IPS DF 6.9 (cell line): Measurements from ENCODE around the gene CUBN.
"Not testable (repeated sequence)": the region's sequence is repeated elsewhere in the genome, so short reads cannot be mapped to it uniquely, and the experiment has no call there.

Experiments
- DNase-seq: peaks from one replicate; pipeline ENCODE4 v3.0.0-alpha.2; 2013; ENCODE audit warnings: low read depth, low spot score
- H3K27ac ChIP-seq: one replicate; pipeline ENCODE4 v1.5.1; 2013; ENCODE audit warnings: low read length, control low read depth
- H3K27me3 ChIP-seq: 2 replicates; pipeline ENCODE4 v1.6.1; 2013; ENCODE audit warnings: mild to moderate bottlenecking, low read length; ENCODE audit not compliant: control insufficient read depth, insufficient read depth
- H3K36me3 ChIP-seq: 2 replicates; pipeline ENCODE4 v1.6.1; 2013; ENCODE audit warnings: low read length; ENCODE audit not compliant: control insufficient read depth, insufficient read depth
- H3K4me1 ChIP-seq: 2 replicates; pipeline ENCODE4 v1.6.1; 2013; ENCODE audit warnings: low read length; ENCODE audit not compliant: control insufficient read depth, insufficient read depth
- H3K4me3 ChIP-seq: 2 replicates; pipeline ENCODE4 v1.5.1; 2013; ENCODE audit warnings: mild to moderate bottlenecking, low read length
- H3K9me3 ChIP-seq: 2 replicates; pipeline ENCODE4 v1.6.1; 2013; ENCODE audit warnings: low read length, inconsistent platforms; ENCODE audit not compliant: control insufficient read depth, insufficient read depth
- WGBS: extraction: QIAGEN DNeasy Blood & Tissue Kit; methylation state at CpG from one replicate; pipeline ENCODE4 v1.1.7; 2013; ENCODE audit warnings: mixed read lengths, missing lambda C conversion rate; ENCODE audit not compliant: insufficient read length, insufficient coverage; 5-methylcytosine and 5-hydroxymethylcytosine counted together

The CUBN gene

GRCh38 chr10:17013131-17013983 lies 116.3 kb downstream of the CUBN start:
- H3K27ac ChIP-seq, H3K27me3 ChIP-seq, H3K4me1 ChIP-seq, H3K9me3 ChIP-seq, DNase-seq, H3K36me3 ChIP-seq, H3K4me3 ChIP-seq: not testable (repeated sequence)
- WGBS = no CpG with 5 or more reads among the region's 2 CpGs

GRCh38 chr10:17012731-17013130 lies 116.9 kb downstream of the CUBN start:
- not testable (repeated sequence) for H3K27me3 ChIP-seq, H3K9me3 ChIP-seq, H3K27ac ChIP-seq, H3K4me1 ChIP-seq, H3K4me3 ChIP-seq, H3K36me3 ChIP-seq, DNase-seq

- no peak overlapping the region for H3K27ac ChIP-seq
- no peak for DNase-seq
- H3K4me1 ChIP-seq = no peaks in the 10 kb centered on the region
- H3K4me3 ChIP-seq = no peak overlapping the region
- no CpG with 5 or more reads among the region's 2 CpGs for WGBS
- no peaks in the 10 kb centered on the region for H3K27me3 ChIP-seq
- H3K36me3 ChIP-seq = no peaks in the 10 kb centered on the region
- no peaks in the 10 kb centered on the region for H3K9me3 ChIP-seq
These were observed 119.1 kb downstream of the CUBN start for GRCh38 chr10:17010363-17011145.

- H3K4me3 ChIP-seq = no peak overlapping the region
- no peaks in the 10 kb centered on the region for H3K4me1 ChIP-seq
- no CpG with 5 or more reads among the region's 3 CpGs for WGBS
- H3K36me3 ChIP-seq = no peaks in the 10 kb centered on the region
- no peaks in the 10 kb centered on the region for H3K27me3 ChIP-seq
- DNase-seq = no peak
- no peaks in the 10 kb centered on the region for H3K9me3 ChIP-seq
- H3K27ac ChIP-seq = no peak overlapping the region
These were observed 120.4 kb downstream of the CUBN start for GRCh38 chr10:17009212-17009700.

GRCh38 chr10:17007418-17007770 lies 122.2 kb downstream of the CUBN start:
- H3K9me3 ChIP-seq = no peaks in the 10 kb centered on the region
- H3K27ac ChIP-seq = no peak overlapping the region
- no peak overlapping the region for H3K4me3 ChIP-seq
- no peaks in the 10 kb centered on the region for H3K27me3 ChIP-seq
- H3K36me3 ChIP-seq = no peaks in the 10 kb centered on the region
- DNase-seq = no peak
- no CpG with 5 or more reads among the region's 8 CpGs for WGBS
- H3K4me1 ChIP-seq = no peaks in the 10 kb centered on the region

- Histone ChIP-seq H3K9me3 (no peaks in the 10 kb centered on the region), H3K27ac (no peak overlapping the region), H3K27me3 (no peaks in the 10 kb centered on the region), H3K36me3 (no peaks in the 10 kb centered on the region), H3K4me1 (no peaks in the 10 kb centered on the region), H3K4me3 (no peak overlapping the region)
- WGBS = no CpG with 5 or more reads among the region's 12 CpGs
- no peak for DNase-seq
These were observed 122.8 kb downstream of the CUBN start for GRCh38 chr10:17006631-17007417.

GRCh38 chr10:17005621-17006566 lies 123.7 kb downstream of the CUBN start:
- DNase-seq = no peak
- no peaks in the 10 kb centered on the region for H3K4me1 ChIP-seq
- H3K27ac ChIP-seq = no peak overlapping the region
- no peaks in the 10 kb centered on the region for H3K9me3 ChIP-seq
- no peaks in the 10 kb centered on the region for H3K36me3 ChIP-seq
- no peak overlapping the region for H3K4me3 ChIP-seq
- H3K27me3 ChIP-seq = no peaks in the 10 kb centered on the region
- WGBS = no CpG with 5 or more reads among the region's 8 CpGs

GRCh38 chr10:17004801-17005380 lies 124.7 kb downstream of the CUBN start:
- Histone ChIP-seq H3K4me1 (no peaks in the 10 kb centered on the region), H3K27me3 (no peaks in the 10 kb centered on the region), H3K27ac (no peak overlapping the region), H3K36me3 (no peaks in the 10 kb centered on the region), H3K4me3 (no peak overlapping the region), H3K9me3 (no peaks in the 10 kb centered on the region)
- no peak for DNase-seq
- no CpG with 5 or more reads among the region's 6 CpGs for WGBS

- DNase-seq = no peak
- Histone ChIP-seq H3K27ac (no peak overlapping the region), H3K4me1 (no peaks in the 10 kb centered on the region), H3K4me3 (no peak overlapping the region), H3K9me3 (no peaks in the 10 kb centered on the region), H3K27me3 (no peaks in the 10 kb centered on the region), H3K36me3 (no peaks in the 10 kb centered on the region)
- no CpG with 5 or more reads among the region's 7 CpGs for WGBS
These were observed 125.8 kb downstream of the CUBN start for GRCh38 chr10:17003651-17004286.
